Adrenal gland (tissue), 5 donors: ENCODE data around the gene EXOC4.

Source experiments
- CTCF ChIP-seq, 6 experiments: fragments of 450-650 bp in 4 of 6; fragments of 200-600 bp in 2 of 6; sonication (generic) in 1 of 6; IDR thresholded peaks; 1 replicate in 5 of 6; 2 replicates in 1 of 6; pipeline versions ENCODE4 v1.5.1 to v1.8.0; 2016 to 2021; ENCODE audit warnings: antibody characterized with exemption in 6 of 6, mild to moderate bottlenecking in 2 of 6, moderate library complexity in 1 of 6
- POLR2A ChIP-seq, 2 donors: fragments of 450-650 bp; IDR thresholded peaks; one replicate each; pipeline ENCODE4 v1.6.1; 2017; ENCODE audit warnings: antibody characterized with exemption in 2 of 2, mild to moderate bottlenecking in 2 of 2, moderate library complexity in 1 of 2
- donor health status: DM: no; HTN: no; CAD: no.

GRCh38 chr7:133365917-133366316 is 113.0 kb downstream of the EXOC4 start:
- TF ChIP-seq CTCF (IDR thresholded peaks at IDR 0.05) (no peak), POLR2A (IDR thresholded peaks at IDR 0.05) (no peak)
